Uterus (tissue), 4 donors: Measurements from ENCODE around the gene PRKCE. TPM values are rescaled to one million over a fixed set of nuclear protein-coding genes. Genes with fewer than 3 reads are reported as not detected.

ENCODE experiments used
- DNase-seq, 2 donors: peaks; one replicate each; pipeline ENCODE4 v3.0.0-alpha.2; 2019 to 2020
- H3K27ac ChIP-seq, 2 donors: fragments of 200-600 bp; sonication (generic); 1 replicate in 1 of 2; 2 replicates in 1 of 2; pipeline ENCODE4 v1.5.1; 2016 to 2018
- H3K27me3 ChIP-seq, 2 donors: fragments of 200-600 bp; sonication (generic); one replicate each; pipeline ENCODE4 v1.5.1; 2018 to 2019; ENCODE audit warnings: control low read depth in 1 of 2
- H3K36me3 ChIP-seq, 2 donors: fragments of 200-600 bp; sonication (generic); one replicate each; pipeline ENCODE4 v1.5.1; 2019; ENCODE audit warnings: control low read depth in 1 of 2
- H3K4me1 ChIP-seq, 2 donors: fragments of 200-600 bp; sonication (generic); one replicate each; pipeline ENCODE4 v1.5.1; 2018 to 2019; ENCODE audit warnings: control low read depth in 1 of 2
- H3K4me3 ChIP-seq, 2 donors: fragments of 200-600 bp; sonication (generic); 1 replicate in 1 of 2; 2 replicates in 1 of 2; pipeline ENCODE4 v1.5.1; 2018 to 2019; ENCODE audit warnings: mild to moderate bottlenecking in 1 of 2
- H3K9me3 ChIP-seq, 2 donors: fragments of 200-600 bp; sonication (generic); one replicate each; pipeline ENCODE4 v1.5.1; 2019; ENCODE audit warnings: control low read depth in 1 of 2
- CTCF ChIP-seq, 4 experiments: fragments of 200-600 bp in 2 of 4; fragments of 450-650 bp in 2 of 4; sonication (generic) in 2 of 4; IDR thresholded peaks; one replicate each; pipeline ENCODE4 v1.5.1; 2016 to 2019; ENCODE audit warnings: antibody characterized with exemption in 4 of 4, mild to moderate bottlenecking in 2 of 4, moderate library complexity in 1 of 4
- POLR2A ChIP-seq, 2 donors: fragments of 450-650 bp; IDR thresholded peaks; one replicate each; pipeline ENCODE4 v1.6.1; 2016; ENCODE audit warnings: antibody characterized with exemption in 2 of 2, mild to moderate bottlenecking in 1 of 2, moderate library complexity in 1 of 2
- intact Hi-C: fragments of 100-400 bp; cut with DNase I; formaldehyde crosslinking; loops from one replicate; pipeline ENCODE4 v1.15.1; 2023; ENCODE audit warnings: low total_unique reads
- total RNA-seq, 4 donors: library from RNA; depleted of rRNA in 3 of 4; stranded (reverse); fragments of >200 nt in 3 of 4; gene quantifications; one replicate each; pipeline versions ENCODE4 v1.1.0 to v1.2.4, GENCODE V29; 2014 to 2023
- donor health status: DM: yes; HTN: yes; CAD: no.

The PRKCE gene
- total RNA-seq, 4 donors from 2014 or later: 3.8 to 47.6 (median 14.2) TPM

DNA sequence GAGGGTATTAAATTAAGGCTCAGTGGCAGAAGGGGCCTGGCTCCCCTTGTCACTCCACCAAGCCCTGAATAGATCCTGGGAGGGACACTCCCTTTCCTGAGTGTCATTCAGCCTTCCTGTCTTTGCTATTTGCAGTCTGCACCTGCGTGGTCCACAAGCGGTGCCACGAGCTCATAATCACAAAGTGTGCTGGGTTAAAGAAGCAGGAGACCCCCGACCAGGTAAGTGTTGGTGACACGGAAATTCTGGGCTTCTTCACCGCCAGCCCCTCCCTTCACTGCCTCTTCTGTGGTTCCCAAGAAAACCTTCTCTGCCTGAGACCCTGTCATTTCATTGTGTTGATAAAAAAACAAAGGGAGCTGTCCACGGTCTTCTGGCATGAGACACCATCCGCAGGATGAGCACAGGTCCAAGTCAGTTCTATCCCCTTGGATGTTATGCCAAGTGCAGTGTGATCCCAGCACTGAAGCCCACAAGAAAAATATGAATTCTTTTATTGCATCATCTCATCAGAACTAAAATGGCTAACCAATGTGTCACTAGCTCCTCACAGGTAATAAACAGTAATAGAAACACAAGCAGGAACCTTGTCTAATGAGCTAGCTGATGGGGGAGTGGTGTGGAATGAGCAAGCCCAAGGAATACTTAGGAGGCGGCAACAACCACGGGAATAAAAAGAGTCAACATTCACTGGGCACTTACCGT, 328.8 kb downstream of the PRKCE start:
- no peaks in the 10 kb centered on the region for H3K36me3 ChIP-seq
- no peak for DNase-seq
- TF ChIP-seq POLR2A (IDR thresholded peaks at IDR 0.05): no peak
- no peak for TF ChIP-seq CTCF (IDR thresholded peaks at IDR 0.05)
- H3K27ac ChIP-seq: no peak overlapping the region
- no peaks in the 10 kb centered on the region for H3K27me3 ChIP-seq
- H3K9me3 ChIP-seq: no peaks in the 10 kb centered on the region
- no peaks in the 10 kb centered on the region for H3K4me1 ChIP-seq
- no peak overlapping the region for H3K4me3 ChIP-seq
- intact Hi-C loops: no loop called here

- Histone ChIP-seq H3K36me3 (no peaks in the 10 kb centered on the region), H3K4me1 (no peaks in the 10 kb centered on the region), H3K27me3 (no peaks in the 10 kb centered on the region), H3K9me3 (no peaks in the 10 kb centered on the region), H3K27ac (no peak overlapping the region), H3K4me3 (no peak overlapping the region)
- no peak for DNase-seq
- intact Hi-C loops: no loop called here
- TF ChIP-seq POLR2A (IDR thresholded peaks at IDR 0.05): no peak
- no peak for TF ChIP-seq CTCF (IDR thresholded peaks at IDR 0.05)
These were observed 330.0 kb downstream of the PRKCE start for GRCh38 chr2:45981384-45981930.

DNA sequence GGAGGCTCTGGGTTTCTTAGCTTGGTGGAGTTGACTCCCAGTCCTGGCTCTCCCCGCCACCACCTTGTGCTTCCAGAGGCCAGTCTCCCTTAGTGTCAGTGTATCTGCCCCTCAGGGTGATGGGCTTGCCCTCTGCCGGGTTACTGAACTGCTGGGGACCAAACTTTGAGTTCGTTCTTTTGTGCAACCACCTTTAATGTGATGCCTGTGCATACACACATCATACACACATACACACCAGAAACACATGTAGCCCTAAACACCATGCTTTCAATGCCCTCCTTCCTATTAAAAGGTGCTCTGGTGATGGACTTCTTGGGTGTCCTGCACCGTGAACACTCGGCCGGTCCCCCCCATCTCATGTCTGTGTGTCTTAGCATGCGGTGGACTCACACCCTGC, 330.6 kb downstream of the PRKCE start:
- TF ChIP-seq CTCF (IDR thresholded peaks at IDR 0.05) (no peak), POLR2A (IDR thresholded peaks at IDR 0.05) (no peak)
- intact Hi-C loops: no loop called here
- H3K4me1 ChIP-seq: no peaks in the 10 kb centered on the region
- no peaks in the 10 kb centered on the region for H3K27me3 ChIP-seq
- no peak for DNase-seq
- no peaks in the 10 kb centered on the region for H3K9me3 ChIP-seq
- H3K27ac ChIP-seq: no peak overlapping the region
- no peaks in the 10 kb centered on the region for H3K36me3 ChIP-seq
- H3K4me3 ChIP-seq: no peak overlapping the region

DNA sequence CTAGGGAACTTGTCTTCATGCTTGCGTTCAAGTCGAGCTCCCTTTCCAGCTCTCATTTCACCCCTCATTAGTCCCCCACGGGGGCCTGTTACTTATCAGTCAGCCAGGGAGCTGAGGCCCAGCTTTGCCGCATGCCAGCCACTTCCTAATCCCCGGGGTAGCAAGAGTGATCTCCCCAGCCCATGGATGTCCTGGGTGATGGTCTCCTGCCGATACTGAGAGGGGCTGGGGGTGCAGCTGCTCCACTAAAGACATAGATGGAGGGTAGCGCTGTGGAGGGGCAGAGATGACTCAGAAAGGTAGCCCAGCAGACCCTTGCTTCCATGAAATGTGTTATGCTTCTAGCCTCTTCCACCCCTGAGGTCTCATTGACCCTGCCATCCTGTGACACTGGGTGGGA, 331.7 kb downstream of the PRKCE start:
- Histone ChIP-seq H3K4me1 (no peaks in the 10 kb centered on the region), H3K27ac (no peak overlapping the region), H3K36me3 (no peaks in the 10 kb centered on the region), H3K4me3 (no peak overlapping the region), H3K9me3 (no peaks in the 10 kb centered on the region), H3K27me3 (no peaks in the 10 kb centered on the region)
- DNase-seq: no peak
- TF ChIP-seq POLR2A (IDR thresholded peaks at IDR 0.05) (no peak), CTCF (IDR thresholded peaks at IDR 0.05) (no peak)
- intact Hi-C loops: no loop called here

DNA sequence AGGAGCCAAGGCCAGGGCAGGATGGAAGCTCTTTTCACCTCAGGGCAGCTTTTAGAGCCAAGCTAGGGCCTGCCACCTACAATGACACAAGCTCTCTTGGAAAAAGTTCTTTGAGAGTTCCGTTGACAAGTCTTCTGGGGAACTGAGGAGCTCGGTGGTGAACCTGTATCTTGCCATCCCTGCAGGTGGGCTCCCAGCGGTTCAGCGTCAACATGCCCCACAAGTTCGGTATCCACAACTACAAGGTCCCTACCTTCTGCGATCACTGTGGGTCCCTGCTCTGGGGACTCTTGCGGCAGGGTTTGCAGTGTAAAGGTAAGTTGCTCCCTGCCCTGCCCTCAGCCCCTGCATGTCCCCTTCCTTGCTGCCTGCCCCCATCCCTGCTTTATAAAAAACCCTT, 332.9 kb downstream of the PRKCE start:
- DNase-seq: no peak
- Histone ChIP-seq H3K36me3 (no peaks in the 10 kb centered on the region), H3K4me3 (no peak overlapping the region), H3K27ac (no peak overlapping the region), H3K9me3 (no peaks in the 10 kb centered on the region), H3K4me1 (no peaks in the 10 kb centered on the region), H3K27me3 (no peaks in the 10 kb centered on the region)
- intact Hi-C loops: no loop called here
- TF ChIP-seq POLR2A (IDR thresholded peaks at IDR 0.05): no peak
